ENCODE data around the gene ANP32E.
A peak's percentile ranks its signal among the peaks of the same experiment; 100 is the strongest.
"Not testable (repeated sequence)": the region's sequence is repeated elsewhere in the genome, so short reads cannot be mapped to it uniquely, and the experiment has no call there.

The ANP32E gene

DNA sequence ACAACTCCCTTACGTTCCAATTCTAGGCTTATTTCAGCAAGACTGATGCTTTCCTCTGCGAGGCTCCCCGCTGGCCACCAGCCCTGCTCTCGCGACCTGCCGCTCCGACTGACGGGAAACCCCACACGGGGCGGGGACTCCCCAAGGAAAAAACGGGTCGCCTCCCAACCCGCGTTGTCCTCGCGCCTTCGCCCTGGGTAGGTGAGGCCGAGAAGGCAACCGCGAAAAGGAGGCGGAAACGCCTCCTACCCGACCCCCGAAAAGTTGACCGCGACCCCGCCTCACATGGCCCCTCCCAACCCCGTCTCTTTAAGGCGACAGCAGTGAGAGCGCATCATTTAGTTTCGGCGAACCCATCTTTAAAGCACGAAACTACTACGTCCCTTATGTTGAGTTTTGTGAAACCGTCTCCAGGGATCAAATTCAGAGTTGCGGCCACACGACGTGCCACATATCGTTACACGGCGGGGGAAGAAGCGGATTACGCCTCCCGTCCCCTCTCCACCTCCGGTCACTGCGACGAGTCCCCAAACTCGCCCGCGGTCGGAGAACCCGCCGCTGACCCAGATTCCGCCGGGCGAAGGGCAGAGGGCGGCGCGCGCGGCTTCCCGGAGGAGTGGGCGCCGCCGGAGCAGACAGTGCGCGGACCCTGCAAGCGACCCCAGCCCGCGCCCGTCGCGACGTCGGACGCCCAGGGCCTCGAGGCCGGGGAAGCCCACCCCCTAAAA is 1.2 kb downstream of the ANP32E start:
- no peak for TF ChIP-seq CTCF (IDR thresholded peaks at IDR 0.05; ENCODE audit: low read depth, low read length, missing control alignments)
- in situ Hi-C loops (cut with HindIII; ENCODE audit: low pct_ligation_motif_present, low sequenced_read_pairs), result no loop called here
- peak overlapping the region; percentile 57 for H3K27ac ChIP-seq
- peak; percentile 70 for DNase-seq
- H3K36me3 ChIP-seq (replicated peaks), result no peaks in the 10 kb centered on the region
- H3K27me3 ChIP-seq (replicated peaks), result no peaks in the 10 kb centered on the region
- peak overlapping the region; percentile 67 for H3K4me3 ChIP-seq (ENCODE audit: low read depth, low read length)

- TF ChIP-seq CTCF (IDR thresholded peaks at IDR 0.05; ENCODE audit: low read depth, low read length, missing control alignments), result no peak
- peak overlapping the region; percentile 57 for H3K27ac ChIP-seq
- in situ Hi-C loops (cut with HindIII; ENCODE audit: low pct_ligation_motif_present, low sequenced_read_pairs), result no loop called here
- DNase-seq, result no peak
- peak overlapping the region; percentile 67 for H3K4me3 ChIP-seq (ENCODE audit: low read depth, low read length)
- H3K27me3 ChIP-seq (replicated peaks), result no peaks in the 10 kb centered on the region
- H3K36me3 ChIP-seq (replicated peaks), result peaks cover 5% of the 10 kb centered on the region
Observed at GRCh38 chr1:150234309-150234565, 1.7 kb downstream of the ANP32E start.

GRCh38 chr1:150233359-150234308 is 2.3 kb downstream of the ANP32E start:
- H3K4me3 ChIP-seq (ENCODE audit: low read depth, low read length), result peak overlapping the region; percentile 67
- H3K27ac ChIP-seq, result peak overlapping the region; percentile 57
- DNase-seq, result no peak
- no peak for TF ChIP-seq CTCF (IDR thresholded peaks at IDR 0.05; ENCODE audit: low read depth, low read length, missing control alignments)
- H3K36me3 ChIP-seq (replicated peaks), result peaks cover 5% of the 10 kb centered on the region
- in situ Hi-C loops (cut with HindIII; ENCODE audit: low pct_ligation_motif_present, low sequenced_read_pairs), result no loop called here
- no peaks in the 10 kb centered on the region for H3K27me3 ChIP-seq (replicated peaks)

- in situ Hi-C loops (cut with HindIII; ENCODE audit: low pct_ligation_motif_present, low sequenced_read_pairs); H3K27me3 ChIP-seq (replicated peaks); H3K27ac ChIP-seq; DNase-seq; H3K36me3 ChIP-seq (replicated peaks); H3K4me3 ChIP-seq (ENCODE audit: low read depth, low read length): not testable (repeated sequence)
Observed at GRCh38 chr1:150232921-150233320, 3.0 kb downstream of the ANP32E start.

DNA sequence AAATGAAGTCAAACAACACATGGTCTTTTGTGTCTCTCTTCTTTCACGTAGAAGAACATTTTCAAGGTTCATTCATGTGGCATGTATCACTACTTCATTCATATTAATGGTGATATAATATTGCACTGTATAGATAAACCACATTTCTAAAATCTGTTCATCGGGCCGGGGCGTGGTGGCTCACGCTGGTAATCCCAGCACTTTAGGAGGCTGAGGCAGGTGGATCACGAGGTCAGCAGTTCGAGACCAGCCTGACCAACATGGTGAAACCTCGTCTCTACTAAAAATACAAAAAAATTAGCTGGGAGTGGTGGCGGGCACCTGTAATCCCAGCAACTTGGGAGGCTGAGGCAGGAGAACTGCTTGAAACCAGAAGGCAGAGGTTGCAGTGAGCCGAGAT is 7.7 kb downstream of the ANP32E start:
- H3K27me3 ChIP-seq (replicated peaks); H3K4me3 ChIP-seq (ENCODE audit: low read depth, low read length); DNase-seq; H3K27ac ChIP-seq; in situ Hi-C loops (cut with HindIII; ENCODE audit: low pct_ligation_motif_present, low sequenced_read_pairs): not testable (repeated sequence)
- H3K36me3 ChIP-seq (replicated peaks), result peaks cover 26% of the 10 kb centered on the region

GRCh38 chr1:150227228-150227627 is 8.7 kb downstream of the ANP32E start:
- no peak for TF ChIP-seq CTCF (IDR thresholded peaks at IDR 0.05; ENCODE audit: low read depth, low read length, missing control alignments)
- Histone ChIP-seq H3K36me3 (replicated peaks) (peaks cover 26% of the 10 kb centered on the region), H3K27me3 (replicated peaks) (no peaks in the 10 kb centered on the region), H3K4me3 (ENCODE audit: low read depth, low read length) (no peak overlapping the region), H3K27ac (no peak overlapping the region)
- in situ Hi-C loops (cut with HindIII; ENCODE audit: low pct_ligation_motif_present, low sequenced_read_pairs), result no loop called here
- DNase-seq, result no peak
